Activated T-cell treated with anti-CD3 and anti-CD28 coated beads for 48 hours (primary cell): Measurements from ENCODE around the gene NFATC2.

ENCODE experiments used
- DNase-seq: peaks from one replicate; pipeline ENCODE4 v3.0.0-alpha.2; 2020; ENCODE audit warnings: low read depth

The NFATC2 gene

DNA sequence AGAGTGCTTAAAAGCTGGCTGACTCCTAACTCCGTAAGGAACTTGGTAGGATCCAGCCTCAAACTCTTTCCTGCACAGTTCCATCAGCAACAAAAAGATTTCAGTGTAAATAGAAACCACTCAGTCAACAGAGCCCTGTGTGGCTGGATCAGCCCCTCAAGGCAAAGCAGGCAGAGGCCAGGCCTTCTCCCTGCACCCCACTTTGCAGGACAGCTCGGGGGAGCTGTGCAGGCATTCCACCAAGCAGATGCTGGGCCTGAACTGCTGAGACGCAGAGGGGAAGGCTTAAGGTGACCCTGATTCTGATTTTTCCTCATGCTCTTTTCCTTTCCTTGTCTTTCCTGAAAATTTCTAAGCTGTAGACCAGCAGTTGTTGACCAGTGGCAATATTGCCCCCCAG, 91.5 kb downstream of the NFATC2 start:
- DNase-seq: no peak

DNA sequence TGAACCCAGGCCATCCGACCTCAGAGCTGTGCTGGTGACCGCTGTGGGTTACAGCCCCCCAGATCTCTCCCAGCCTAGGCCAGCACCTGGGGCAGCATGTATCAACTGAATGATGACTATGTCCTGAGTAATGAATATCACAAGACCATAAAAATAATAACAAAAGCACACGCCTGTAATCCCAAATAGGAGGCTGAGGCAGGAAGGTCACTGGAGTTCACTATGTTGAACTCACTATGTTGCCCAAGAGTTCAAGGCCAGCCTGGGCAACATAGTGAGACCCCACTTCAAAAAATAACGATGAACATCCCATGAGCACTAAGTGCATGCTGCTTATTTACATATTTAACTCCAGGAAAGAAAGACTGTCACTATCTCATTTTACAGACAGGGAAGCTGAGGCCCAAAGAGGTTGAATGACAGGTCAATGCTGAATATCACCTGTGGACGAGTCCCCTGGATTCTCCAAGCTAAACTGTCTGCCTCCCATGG, 92.3 kb downstream of the NFATC2 start:
- DNase-seq: no peak

DNA sequence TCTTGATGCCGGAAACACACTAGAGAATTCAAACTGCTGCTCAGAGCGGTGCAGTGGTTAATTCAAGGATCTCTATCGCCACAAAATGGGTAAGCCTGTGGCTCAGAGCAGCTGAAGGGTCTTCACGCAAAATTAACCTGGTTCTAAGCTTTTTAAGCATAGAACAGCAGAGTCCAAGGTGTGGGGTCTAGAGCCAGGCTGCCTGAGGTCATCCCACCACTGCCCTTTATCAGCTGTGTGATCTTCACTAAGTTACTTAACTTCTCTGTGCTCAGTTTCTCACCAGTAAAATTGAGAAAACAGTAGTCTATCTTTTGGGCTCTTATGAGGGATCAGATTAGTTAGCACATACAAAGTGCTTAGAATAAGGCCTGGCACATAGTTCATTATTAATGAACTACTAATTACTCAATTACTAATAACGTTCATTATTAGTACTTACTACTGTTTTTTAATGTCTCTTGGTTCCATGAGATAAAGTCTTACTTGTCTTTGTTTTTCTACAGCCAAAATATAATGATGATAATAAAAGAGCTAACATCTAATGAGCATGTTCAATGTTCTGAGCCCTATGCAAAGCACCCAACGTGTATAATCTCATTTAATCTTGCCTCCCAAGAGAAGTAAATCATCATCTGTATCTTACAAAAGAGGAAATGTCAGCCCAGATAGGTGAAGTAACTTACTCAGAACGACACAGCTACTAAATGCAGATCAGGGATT, 92.9 kb downstream of the NFATC2 start:
- DNase-seq: no peak

DNA sequence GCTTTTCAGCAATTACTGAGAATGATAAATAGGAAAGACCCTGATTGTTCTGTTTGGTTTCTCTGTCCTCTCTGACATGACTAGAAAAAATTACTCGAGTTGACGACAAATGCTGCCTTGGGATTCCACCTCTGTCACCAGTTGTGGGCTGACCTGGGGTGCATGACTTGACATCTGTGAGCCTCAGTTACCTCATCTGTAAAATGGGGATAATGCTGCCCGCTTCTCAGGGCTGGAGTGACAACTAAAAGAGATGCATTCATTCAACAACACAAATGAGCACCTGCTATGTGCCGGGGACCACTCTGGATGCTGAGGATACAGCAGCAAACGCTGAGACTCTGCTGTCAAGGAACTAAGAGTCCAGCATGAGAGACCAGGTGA, 94.8 kb downstream of the NFATC2 start:
- DNase-seq: no peak

DNA sequence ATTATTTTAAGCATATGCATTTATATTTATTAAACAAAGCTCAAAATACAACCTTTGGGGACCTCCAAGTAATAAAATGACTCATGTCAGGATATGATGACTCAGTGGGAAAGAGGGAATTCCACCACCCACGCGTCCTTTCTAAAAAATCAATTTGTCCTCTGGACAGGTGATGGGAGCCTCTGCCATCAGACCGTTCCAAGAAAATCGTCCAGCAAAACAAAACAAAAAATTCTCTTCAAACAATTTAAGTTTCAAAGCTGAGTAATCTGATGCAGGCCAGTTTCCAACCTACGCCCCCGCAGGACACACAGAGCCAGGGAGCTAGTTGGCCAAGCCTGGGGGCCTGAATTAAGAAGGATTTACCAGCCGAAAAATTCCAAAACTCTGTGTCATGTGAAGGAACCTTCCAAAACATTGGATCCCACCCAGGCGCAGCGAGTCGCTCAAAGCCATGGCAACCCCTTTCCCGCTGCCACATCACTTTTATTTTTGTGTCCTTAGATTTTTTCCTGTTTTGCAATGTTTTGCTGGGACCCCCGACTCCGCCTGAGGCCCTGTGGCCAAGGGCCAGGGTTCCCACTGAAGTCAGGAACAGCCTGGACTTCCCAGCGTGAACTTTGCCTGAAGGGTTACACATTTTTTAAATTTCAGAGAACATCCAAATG, 95.3 kb downstream of the NFATC2 start:
- no peak for DNase-seq

DNA sequence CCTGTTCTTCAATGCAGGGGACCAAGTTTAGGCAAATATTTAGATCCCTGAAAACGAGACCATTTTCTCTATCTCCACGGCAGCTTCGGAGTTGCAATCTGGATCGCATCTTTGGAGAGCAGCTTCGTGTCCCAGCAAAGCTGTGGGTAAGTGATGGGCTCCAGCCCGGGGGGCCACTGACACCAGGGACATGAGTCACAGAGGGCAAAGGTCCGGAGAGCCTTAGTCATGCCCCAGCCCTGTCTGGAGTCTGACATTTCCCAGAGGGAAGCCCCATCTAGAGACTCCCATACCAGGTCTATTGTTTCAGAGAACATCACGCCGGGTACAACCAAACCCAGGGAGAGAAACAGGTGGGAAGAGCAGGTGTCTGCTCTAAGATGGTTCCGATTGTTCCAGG, 95.9 kb downstream of the NFATC2 start:
- DNase-seq: no peak

DNA sequence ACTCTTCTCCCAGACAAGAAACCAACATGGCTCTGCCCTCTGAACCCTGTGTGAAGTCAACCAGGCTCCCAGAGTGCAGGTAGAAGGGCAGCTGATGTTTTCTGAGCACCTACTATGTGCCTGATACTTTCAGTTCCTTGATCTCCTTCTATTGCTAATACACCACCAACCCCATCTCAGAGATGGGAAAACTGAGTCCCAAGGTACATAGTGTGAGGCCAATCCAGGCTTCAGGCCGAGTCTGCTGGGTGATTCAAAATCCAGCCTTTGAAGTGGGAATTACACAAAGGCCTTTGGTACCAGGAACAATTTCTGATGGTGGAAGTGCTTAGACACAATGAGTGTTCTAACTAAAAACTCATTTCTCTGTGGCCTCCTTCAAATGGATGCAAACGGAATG, 96.3 kb downstream of the NFATC2 start:
- no peak for DNase-seq

DNA sequence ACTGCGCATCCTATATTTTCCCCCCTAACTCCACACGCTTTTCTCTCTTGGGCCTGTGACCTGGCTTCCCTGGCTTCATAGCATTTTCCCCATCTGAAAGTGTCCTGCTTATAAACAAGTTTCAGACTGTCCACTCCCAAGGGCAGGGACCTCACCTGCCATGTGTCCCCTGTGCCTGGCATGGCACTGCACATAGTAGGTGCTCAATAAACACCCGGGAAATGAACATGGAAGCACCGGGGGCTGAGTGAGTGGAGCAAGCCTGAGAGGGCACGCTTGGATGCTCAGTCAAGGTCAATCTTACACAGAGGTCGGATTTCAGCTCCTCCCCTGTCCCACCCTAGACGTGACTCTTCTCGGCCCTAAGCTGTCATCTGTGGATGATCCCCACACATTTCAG, 96.9 kb downstream of the NFATC2 start:
- no peak for DNase-seq

DNA sequence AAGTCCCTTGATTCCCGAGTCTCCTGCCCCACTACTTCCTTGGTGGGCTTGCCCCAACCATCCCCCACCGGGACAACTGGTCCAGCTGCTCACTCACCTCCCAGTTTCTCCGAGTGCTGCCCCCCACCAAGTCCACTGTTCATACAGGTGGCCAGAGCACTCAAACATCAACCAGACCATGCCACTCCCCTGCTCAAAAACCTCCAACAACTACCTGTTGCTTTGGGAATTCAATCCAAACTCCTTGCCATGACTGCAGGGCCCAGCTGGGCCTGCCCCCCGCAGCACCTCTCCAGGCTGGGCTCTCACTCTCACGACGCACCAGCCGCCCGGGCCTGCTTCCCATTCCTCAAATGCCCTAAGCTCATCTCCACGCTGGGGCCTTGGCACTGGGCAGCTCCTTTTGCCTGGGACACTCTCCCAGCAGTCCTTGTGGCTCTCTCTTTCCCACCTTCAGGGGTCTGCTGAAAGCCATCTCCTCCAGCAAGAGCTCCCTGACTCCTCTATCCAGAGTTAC, 97.5 kb downstream of the NFATC2 start:
- no peak for DNase-seq

DNA sequence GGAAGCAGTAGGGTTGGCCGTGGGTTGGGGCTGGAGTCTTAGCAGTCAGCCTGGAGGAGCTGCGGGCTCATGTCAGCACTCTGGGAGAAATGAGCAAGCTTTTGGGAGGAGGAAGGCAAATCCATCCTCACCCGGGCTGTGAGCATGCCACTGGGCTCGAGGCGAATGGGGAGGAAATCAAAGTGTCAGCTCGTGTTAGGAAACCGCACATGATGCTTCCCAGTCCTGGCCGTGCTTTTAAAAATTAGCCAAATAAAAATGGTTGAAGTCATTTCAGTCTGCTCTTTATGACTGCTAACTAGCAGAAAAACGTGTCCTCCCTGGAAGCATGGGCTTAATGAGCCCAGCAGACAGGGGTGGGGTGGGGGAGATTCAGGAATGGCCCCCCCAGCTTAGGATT, 98.1 kb downstream of the NFATC2 start:
- no peak for DNase-seq

DNA sequence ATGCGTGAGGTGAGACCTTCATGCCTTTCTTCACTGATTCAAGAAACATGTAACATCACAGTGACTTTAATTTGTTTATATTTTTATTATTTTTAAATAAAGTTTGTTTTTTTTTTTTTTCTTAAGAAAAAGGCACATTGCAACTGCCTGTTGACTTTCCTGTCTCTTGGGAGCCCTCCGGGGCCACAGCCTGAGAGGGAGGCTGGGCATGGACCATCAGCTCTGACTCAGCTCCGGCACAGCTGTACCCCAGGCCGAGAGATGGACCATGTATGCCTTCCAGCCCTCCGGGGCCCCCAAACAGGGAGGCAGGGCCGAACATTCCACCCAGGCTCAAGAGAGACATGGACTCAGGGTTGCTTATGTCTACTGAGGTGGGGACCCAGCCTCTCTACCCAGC, 99.9 kb downstream of the NFATC2 start:
- DNase-seq: no peak

DNA sequence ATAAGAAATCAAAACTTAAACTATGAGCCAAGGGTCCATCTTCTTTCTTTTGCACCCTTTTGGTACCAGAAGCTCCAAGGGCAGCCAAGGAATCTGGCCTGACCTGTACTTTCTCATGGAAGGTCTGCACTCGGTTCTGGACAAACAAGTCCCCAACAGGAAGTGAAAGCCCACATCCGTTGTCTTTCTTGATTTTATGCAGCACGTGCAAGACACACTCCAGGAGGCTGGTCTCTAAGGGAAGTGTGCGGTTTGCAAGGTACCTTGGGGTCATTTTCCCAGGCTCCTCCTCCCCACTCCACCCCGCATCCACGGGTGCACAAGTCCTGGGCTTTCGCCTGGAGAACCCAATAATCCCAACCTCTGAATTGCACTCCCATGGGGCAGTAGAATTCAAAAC, 101.9 kb downstream of the NFATC2 start:
- DNase-seq: no peak

DNA sequence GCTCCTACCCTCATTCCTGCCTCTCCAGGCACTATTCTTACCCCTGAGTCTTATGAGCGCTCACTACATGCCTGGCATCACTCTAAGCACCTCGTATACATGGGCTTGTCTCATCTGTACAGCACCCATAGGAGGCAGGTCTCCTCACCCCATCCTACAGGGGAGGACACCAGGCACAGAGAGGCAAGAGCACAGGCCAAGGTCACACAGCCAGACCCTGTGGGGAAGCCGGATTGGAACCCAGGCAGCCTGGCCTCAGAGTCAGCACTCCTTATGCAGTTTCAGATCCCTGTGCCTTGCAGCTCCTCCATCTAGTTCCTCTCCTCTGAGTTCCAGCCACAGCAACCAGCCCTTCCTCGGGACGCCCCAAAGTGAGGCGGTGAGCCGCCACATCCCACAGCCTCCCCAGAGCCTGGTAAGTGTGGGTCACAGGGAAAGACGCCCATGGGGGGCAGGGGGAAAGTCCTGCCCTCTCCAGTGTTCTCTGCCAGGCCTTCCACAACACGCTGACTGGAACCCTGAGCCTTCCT, 103.3 kb downstream of the NFATC2 start:
- DNase-seq: no peak

DNA sequence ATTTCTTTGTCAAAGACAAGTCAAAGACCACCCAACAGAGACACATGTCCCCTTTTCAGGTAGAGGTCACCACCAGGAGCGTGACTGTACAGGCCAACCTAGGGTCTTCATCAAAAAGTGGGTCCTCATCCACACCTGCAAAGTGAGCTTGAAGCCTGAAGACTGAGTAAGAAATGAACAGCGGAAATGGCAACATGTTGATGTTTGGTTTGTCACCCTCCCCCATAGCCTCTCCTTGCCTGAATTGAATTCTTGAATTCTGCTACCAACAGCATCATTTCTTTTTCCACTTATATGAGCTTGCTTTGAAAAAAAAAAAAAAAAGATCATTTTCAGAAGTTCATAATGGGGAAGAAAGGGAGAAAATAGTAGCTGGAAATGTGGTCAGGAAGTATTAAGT, 104.4 kb downstream of the NFATC2 start:
- no peak for DNase-seq

DNA sequence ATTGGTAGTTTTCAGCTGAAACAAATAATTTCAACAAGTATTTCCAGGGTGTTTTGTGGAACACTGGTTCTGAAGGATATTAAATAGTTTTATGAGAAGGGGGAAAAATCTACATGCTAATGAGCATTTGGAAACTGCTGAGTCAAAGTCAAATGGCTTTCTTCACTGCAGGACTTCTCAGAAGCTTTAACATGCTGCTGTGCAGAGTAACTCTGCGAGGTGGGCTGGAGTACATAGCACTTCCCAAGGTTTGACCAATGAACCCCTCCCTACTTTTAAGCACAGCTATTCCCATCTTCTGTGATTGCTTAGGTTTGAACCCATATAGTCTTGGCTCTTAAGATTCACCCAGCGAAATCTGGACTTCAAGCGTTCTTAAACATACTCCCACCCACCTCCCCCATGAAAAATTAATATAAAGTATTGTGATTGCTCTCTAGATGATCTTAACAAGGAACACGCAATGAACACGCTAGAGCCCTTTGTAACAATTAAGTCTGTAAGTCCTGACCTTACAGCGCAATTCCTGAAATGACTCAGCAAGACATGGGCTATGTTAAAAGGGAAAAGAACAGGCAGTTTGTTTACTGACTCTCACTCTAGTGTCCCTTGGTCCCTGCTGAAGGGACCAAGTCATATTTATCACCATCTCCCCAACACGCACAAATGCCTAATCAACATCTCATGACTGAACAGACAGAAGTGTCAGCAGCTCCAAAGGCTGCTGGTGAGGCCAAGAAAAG, 105.2 kb downstream of the NFATC2 start:
- no peak for DNase-seq

DNA sequence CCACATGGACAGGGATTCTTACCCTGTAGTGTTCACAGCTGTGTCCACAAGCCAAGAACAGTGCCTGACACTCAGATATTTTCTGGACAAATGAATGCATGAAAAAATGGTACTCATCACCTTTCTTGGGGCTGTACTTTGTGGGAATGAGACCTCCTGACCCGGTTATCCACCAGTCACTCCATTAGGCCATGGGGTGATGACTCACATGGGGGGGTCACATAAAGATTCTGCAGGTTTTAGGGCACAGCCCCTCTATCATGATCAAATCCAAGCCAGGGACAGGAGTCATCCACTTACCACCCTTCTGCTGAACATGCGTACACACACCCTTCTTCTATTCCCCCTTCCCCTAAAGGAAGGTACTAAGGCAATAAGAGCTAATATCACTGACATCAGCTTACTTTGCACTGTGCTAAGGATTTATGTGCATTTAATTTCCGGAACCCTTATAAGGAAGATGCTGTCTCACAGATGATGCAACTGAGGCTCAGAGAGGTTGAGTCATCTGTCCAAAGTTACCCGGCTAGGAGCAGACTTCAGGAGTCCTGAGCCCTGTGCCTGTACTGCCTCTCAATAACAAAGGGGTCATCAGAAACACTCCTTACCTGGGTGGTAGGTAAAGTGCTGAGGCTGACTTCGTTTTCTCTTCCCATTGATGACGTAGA, 107.8 kb downstream of the NFATC2 start:
- no peak for DNase-seq

DNA sequence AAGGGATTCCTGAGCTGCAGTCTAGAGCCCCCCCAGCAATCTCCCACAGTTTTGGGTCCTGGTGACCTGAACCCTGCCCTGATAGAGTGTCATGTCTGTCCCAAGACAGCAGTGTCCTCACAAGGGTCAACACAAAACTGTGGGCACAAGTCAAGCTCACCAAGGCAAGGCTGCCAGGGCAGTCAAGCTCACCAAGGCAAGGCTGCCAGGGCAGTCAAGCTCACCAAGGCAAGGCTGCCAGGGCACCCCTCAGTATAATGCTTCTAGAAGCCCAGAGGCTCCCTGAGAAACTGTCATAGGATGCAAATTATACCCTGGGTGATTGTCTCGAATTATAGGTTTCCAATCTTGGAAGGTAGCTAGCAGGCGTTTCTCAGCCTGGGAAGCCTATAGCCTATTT, 108.5 kb downstream of the NFATC2 start:
- DNase-seq: no peak

DNA sequence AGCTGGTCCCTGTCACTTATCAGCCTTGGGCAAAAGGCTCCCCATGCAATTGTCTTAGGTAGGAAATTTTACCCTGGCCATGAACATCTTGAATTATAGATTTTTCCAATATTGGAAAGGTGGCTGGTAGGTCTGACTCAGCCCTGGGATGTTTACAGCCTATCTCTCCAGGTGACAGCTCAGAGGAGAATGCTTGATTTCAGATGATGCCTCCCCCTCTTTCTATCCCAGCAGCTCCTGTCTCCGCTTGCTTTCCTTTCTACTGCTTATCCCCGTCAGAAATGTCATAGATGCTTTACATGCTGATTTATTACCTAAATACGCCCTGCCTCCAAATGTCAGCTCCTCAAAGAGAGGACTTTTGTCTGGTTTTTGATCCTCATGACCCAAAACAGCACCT, 109.6 kb downstream of the NFATC2 start:
- no peak for DNase-seq

DNA sequence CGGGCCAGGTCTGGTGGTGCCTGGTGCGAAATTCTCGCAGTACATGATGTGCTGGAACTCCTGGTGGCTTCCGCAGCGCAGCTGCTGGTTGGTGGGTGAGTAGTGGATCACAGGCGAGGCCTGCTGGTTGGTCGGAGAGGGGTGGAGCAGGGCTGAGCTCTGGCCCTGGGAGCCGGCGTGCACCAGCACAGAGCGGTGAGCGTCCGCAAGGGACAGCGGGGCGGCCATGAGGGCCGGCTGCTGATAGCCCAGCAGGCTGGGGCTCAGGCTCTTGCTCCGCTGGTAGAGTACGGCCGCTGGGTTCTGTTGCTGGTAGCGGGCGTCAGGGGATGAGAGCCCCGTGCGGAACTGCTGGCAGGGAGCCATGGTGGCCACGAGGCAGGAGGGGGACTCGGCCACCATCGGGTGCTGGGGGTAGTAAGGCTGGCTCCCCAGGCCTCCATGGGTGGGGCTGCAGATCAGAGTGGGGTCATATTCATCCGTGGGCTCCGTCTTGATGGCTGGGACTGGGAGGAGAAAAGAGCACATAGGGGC, 110.2 kb downstream of the NFATC2 start:
- DNase-seq: no peak

DNA sequence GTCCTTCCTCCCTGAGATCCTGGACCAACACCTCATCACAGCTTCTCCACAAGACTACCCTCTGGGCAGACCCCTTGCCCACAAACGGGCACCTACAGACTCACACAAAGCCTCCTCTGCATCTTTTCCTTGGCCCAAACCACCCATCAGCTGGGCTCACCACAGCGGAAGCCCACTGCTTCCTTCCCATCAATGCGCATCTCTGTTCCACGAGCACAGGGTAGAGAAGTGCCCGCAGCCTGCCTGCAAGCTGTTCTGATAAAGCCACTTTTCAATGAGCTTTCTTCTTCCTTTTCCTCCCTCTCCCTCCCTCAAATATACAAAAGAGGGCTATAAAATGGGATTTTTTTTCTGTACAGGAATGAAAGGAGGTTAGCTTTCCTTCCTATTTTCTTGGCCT, 111.2 kb downstream of the NFATC2 start:
- DNase-seq: no peak

DNA sequence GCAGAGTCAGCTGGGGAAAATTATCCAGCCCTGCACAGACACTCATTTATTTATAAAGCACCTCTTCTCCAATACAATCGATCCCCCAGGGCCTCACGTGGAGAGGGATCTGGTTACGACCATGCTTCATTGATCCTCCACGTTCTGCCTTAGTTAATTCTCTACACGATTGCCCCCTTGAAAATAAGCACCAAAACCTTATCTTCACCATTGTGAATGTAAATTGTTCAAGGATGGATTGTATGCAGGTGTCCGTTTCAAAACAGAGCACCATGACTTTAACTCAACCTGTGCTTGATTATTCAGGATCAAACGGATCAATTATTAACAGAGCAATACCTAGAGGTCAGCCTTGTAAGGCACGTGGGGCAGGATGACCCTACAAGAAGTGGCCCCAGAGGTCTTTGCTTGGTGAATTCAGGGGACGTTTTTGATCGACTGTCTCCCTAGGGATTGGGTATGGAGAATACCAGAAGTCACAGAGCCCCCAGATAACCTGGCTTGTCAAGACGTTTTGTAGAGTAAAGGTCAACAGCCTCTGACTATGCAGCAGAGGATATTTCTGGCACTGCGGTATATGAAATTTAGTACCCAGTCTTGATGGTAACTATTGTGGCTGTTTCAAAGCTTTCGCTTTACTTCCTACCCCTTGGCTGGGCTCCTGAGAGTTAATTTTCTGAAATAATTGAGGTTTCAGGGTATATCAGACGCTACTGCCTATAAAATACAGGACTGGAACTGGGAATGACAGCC, 112.1 kb downstream of the NFATC2 start:
- no peak for DNase-seq
